K562 (cell line): ENCODE data around the gene ISG20L2. TPM values are rescaled to one million over a fixed set of nuclear protein-coding genes. Genes with fewer than 3 reads are reported as not detected.
A peak's percentile ranks its signal among the peaks of the same experiment; 100 is the strongest.

Experiments
- ATAC-seq: fragments of 200-7000 bp; cut with Tn5 transposase; 3 replicates; pipeline ENCODE4 v1.9.1; 2020; ENCODE audit warnings: moderate library complexity
- BruUV-seq: library from RNA; stranded (reverse); fragments of 400-500 nt; replicated peaks from 2 replicates; lab custom pipeline; 2021; lab: Mats Ljungman, UMichigan
- CTCF ChIA-PET: fragments of 300-600 bp; formaldehyde crosslinking; extraction: SDS; loops from one replicate; lab custom pipeline; 2021; ENCODE audit warnings: low intra/inter-chr PET ratio; lab: Yijun Ruan, JAX
- POLR2A ChIA-PET: fragments of 300-600, 350-650 bp; sonication (Branson Sonifier 250); formaldehyde crosslinking; extraction: SDS; loops from one replicate; lab custom pipeline; 2021; ENCODE audit warnings: antibody characterized with exemption, inconsistent platforms; lab: Yijun Ruan, JAX
- DNase-seq, 4 experiments: peaks; one replicate each; pipeline versions ENCODE4 v3.0.0 to v3.0.0-alpha.2; 2011 to 2018; ENCODE audit warnings: low spot score in 3 of 4, mixed read lengths in 3 of 4; ENCODE audit errors: extremely low read depth in 1 of 4
- FAIRE-seq: peaks from 2 replicates; lab custom pipeline; 2011; peaks lifted over from hg19 to GRCh38; lab: Jason Lieb, UNC
- H2AFZ ChIP-seq: 2 replicates; pipeline ENCODE4 v1.6.0; 2011; ENCODE audit warnings: low read depth, low read length, control low read depth, inconsistent platforms
- H3K27ac ChIP-seq: fragments of 200-600 bp; 3 replicates; pipeline ENCODE4 v1.8.0; 2011; ENCODE audit warnings: low read depth, mild to moderate bottlenecking, control low read depth, inconsistent platforms, low read length, moderate library complexity, mixed read lengths; ENCODE audit errors: extremely low read depth
- H3K27me3 ChIP-seq, 2 experiments: fragments of 300-600 bp in 1 of 2; 2 replicates in 1 of 2; 3 replicates in 1 of 2; pipeline versions ENCODE4 v1.6.0 to v1.8.0; 2011; ENCODE audit warnings: inconsistent platforms in 2 of 2, low read length in 2 of 2, mild to moderate bottlenecking in 1 of 2, mixed read lengths in 1 of 2, moderate library complexity in 1 of 2; ENCODE audit not compliant: control insufficient read depth in 2 of 2, insufficient read depth in 2 of 2
- H3K36me3 ChIP-seq: fragments of 300-600 bp; 3 replicates; pipeline ENCODE4 v1.8.0; 2011; ENCODE audit warnings: mild to moderate bottlenecking, low read length, inconsistent platforms; ENCODE audit not compliant: control insufficient read depth, insufficient read depth
- H3K4me1 ChIP-seq, 2 experiments: fragments of 200-600 bp in 1 of 2; replicated peaks in 1 of 2; 2 replicates in 1 of 2; 3 replicates in 1 of 2; pipeline versions ENCODE4 v1.5.1 to v1.8.0; 2011; ENCODE audit warnings: inconsistent platforms in 2 of 2, low read length in 2 of 2, mild to moderate bottlenecking in 1 of 2, mixed read lengths in 1 of 2, moderate library complexity in 1 of 2; ENCODE audit not compliant: control insufficient read depth in 2 of 2, insufficient read depth in 2 of 2
- H3K4me2 ChIP-seq: 2 replicates; pipeline ENCODE4 v1.6.1; 2011; ENCODE audit warnings: low read length, control low read depth, inconsistent platforms, mixed read lengths; ENCODE audit not compliant: insufficient read depth
- H3K4me3 ChIP-seq: fragments of 200-600 bp; sonication (generic), shearing (Covaris generic); 2 replicates; pipeline ENCODE4 v1.5.1; 2016; ENCODE audit warnings: control low read depth, inconsistent platforms
- H3K79me2 ChIP-seq: fragments of 200-600 bp; 3 replicates; pipeline ENCODE4 v1.8.0; 2011; ENCODE audit warnings: low read length, inconsistent platforms; ENCODE audit not compliant: control insufficient read depth, insufficient read depth
- H3K9ac ChIP-seq, 2 experiments: 2 replicates each; pipeline versions ENCODE4 v1.6.0 to v1.6.1; 2011; ENCODE audit warnings: low read depth in 2 of 2, low read length in 2 of 2, control low read depth in 1 of 2, inconsistent platforms in 1 of 2, mild to moderate bottlenecking in 1 of 2, mixed read lengths in 1 of 2; ENCODE audit not compliant: insufficient read depth in 1 of 2
- H3K9me1 ChIP-seq: one replicate; pipeline ENCODE4 v1.6.0; 2011; ENCODE audit warnings: inconsistent platforms, mild to moderate bottlenecking, low read length, moderate library complexity; ENCODE audit not compliant: control insufficient read depth, insufficient read depth
- H3K9me3 ChIP-seq: replicated peaks from 2 replicates; pipeline ENCODE4 v1.5.1; 2011; ENCODE audit warnings: low read depth, low read length, inconsistent platforms; ENCODE audit not compliant: control insufficient read depth, insufficient read depth
- H4K20me1 ChIP-seq: replicated peaks from 2 replicates; pipeline ENCODE4 v1.6.1; 2011; ENCODE audit warnings: low read length, inconsistent platforms, mixed read lengths; ENCODE audit not compliant: control insufficient read depth, insufficient read depth
- CBFA2T2 ChIP-seq: fragments of 450-650 bp; conservative IDR thresholded peaks from 2 replicates; pipeline ENCODE4 v1.6.1; 2017; ENCODE audit warnings: mild to moderate bottlenecking
- CBFA2T3 ChIP-seq: fragments of 450-650 bp; IDR thresholded peaks from 2 replicates; pipeline ENCODE4 v1.6.1; 2017
- WGBS: fragments of 100-300 bp; shearing (Covaris generic); methylation state at CpG from one replicate; pipeline ENCODE4 v1.1.6; 2016; ENCODE audit warnings: low coverage, mixed read lengths; ENCODE audit not compliant: insufficient coverage; ENCODE audit errors: missing lambda C conversion rate; 5-methylcytosine and 5-hydroxymethylcytosine counted together
- in situ Hi-C: fragments of 300-500 bp; cut with MboI; formaldehyde crosslinking; loops from 4 replicates; pipeline ENCODE4 v1.15.0; 2018; ENCODE audit warnings: inconsistent platforms, mixed read lengths
- intact Hi-C: fragments of 100-400 bp; cut with micrococcal nuclease; formaldehyde crosslinking; loops from 2 replicates; pipeline ENCODE4 v1.14.2; 2022
- polyA plus RNA-seq, 8 experiments: library from polyadenylated mRNA; depleted of rRNA in 4 of 8; stranded (reverse) in 5 of 8; unstranded in 3 of 8; fragments of >200 nt; fragmentation: Nextera tagmentation in 2 of 8; fragmentation: Illumina TruSeq in 1 of 8; extraction: Ambion mirVana in 2 of 8; extraction: Trizol in 1 of 8; gene quantifications; 2 replicates each; pipeline versions ENCODE4 v1.2.1 to v1.2.3, GENCODE V29; 2011 to 2014; ENCODE audit warnings: inconsistent platforms in 1 of 8, missing spikeins in 1 of 8
- total RNA-seq, 7 experiments: library from RNA; depleted of rRNA in 6 of 7; stranded (reverse); fragments of >200 nt in 6 of 7; fragmentation: Illumina TruSeq in 2 of 7; extraction: Trizol in 2 of 7; gene quantifications; 2 replicates each; pipeline versions ENCODE4 v1.2.1 to v1.2.3, GENCODE V29; 2011 to 2021; ENCODE audit warnings: low replicate concordance in 1 of 7
- TF ChIP-seq, protein P1 (sequence below): sonication (generic); formaldehyde crosslinking; IDR thresholded peaks from 2 replicates; pipeline ENCODE4 v1.9.0; 2022; ENCODE audit warnings: mild to moderate bottlenecking, missing genetic modification reagents
- TF ChIP-seq, protein P2 (sequence below): conservative IDR thresholded peaks from 2 replicates; pipeline ENCODE4 v1.6.1; 2011; ENCODE audit warnings: low read depth, mild to moderate bottlenecking, low read length; ENCODE audit not compliant: control insufficient read depth
- TF ChIP-seq, protein P3 (sequence below): sonication (generic); formaldehyde crosslinking; IDR thresholded peaks from 2 replicates; pipeline ENCODE4 v1.8.0; 2022; ENCODE audit warnings: missing genetic modification reagents, mild to moderate bottlenecking, moderate library complexity, borderline replicate concordance

Gene ISG20L2
- total and polyA plus RNA-seq, 9 of the 15 experiments (the other 6 are each of a cell fraction or from before 2014, with no cell fraction given) = 21.3 to 130 (median 50.3) TPM

DNA sequence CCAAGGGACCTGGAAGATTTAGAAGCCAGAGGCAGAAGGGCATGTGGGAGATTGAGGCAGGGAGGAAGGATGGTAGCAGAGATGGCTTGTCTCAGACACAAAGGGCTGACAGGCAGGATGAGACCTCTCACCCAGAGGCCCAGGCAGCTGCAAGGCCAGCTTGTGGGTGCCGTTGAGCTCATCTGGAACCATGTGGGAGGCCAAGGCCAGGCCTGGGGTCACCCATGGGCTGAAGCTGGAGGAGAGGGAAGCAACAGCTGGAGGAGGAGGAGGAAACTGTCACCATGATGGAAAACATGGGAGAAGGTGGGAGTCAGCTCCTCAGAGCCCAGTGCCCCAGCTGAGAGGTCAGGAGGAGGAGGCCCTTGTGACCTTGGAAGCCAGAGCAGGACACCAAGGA, 29.6 kb downstream of the ISG20L2 start:
- Histone ChIP-seq H3K4me1 (peaks cover 15 to 25% of the 10 kb centered on the region in 2 experiments), H3K79me2 (no peaks in the 10 kb centered on the region), H3K4me3 (no peak overlapping the region), H3K9ac (peak overlapping the region in 1 of 2 experiments; percentile 86; a peak in 2 of 4 replicates)
- in situ Hi-C loops = no loop called here
- 13% methylated on average over 1 of the region's 1 CpG for WGBS
- CTCF ChIA-PET = no interaction called here
- TF ChIP-seq, protein P1, sequence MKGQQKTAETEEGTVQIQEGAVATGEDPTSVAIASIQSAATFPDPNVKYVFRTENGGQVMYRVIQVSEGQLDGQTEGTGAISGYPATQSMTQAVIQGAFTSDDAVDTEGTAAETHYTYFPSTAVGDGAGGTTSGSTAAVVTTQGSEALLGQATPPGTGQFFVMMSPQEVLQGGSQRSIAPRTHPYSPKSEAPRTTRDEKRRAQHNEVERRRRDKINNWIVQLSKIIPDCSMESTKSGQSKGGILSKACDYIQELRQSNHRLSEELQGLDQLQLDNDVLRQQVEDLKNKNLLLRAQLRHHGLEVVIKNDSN (CRISPR knock-in tag) = peak; percentile 12; the same call in 1 of the 2 replicates
- peak; percentile 10; the same call in 1 of the 2 replicates for TF ChIP-seq CBFA2T2
- TF ChIP-seq CBFA2T3 = 0 out of 2 replicates have a peak, but pooled peaks have one; percentile 24
- TF ChIP-seq, protein P2, sequence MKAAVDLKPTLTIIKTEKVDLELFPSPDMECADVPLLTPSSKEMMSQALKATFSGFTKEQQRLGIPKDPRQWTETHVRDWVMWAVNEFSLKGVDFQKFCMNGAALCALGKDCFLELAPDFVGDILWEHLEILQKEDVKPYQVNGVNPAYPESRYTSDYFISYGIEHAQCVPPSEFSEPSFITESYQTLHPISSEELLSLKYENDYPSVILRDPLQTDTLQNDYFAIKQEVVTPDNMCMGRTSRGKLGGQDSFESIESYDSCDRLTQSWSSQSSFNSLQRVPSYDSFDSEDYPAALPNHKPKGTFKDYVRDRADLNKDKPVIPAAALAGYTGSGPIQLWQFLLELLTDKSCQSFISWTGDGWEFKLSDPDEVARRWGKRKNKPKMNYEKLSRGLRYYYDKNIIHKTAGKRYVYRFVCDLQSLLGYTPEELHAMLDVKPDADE = no peak
- TF ChIP-seq, protein P3, sequence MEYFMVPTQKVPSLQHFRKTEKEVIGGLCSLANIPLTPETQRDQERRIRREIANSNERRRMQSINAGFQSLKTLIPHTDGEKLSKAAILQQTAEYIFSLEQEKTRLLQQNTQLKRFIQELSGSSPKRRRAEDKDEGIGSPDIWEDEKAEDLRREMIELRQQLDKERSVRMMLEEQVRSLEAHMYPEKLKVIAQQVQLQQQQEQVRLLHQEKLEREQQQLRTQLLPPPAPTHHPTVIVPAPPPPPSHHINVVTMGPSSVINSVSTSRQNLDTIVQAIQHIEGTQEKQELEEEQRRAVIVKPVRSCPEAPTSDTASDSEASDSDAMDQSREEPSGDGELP (CRISPR knock-in tag) = peak; percentile 24; the same call in 1 of the 2 replicates
- TF ChIP-seq, all 486 proteins: peak for 4
- H3K27ac ChIP-seq = no peak overlapping the region
- H3K4me2 ChIP-seq = no peak overlapping the region
- H3K9me1 ChIP-seq = no peaks in the 10 kb centered on the region
- BruUV-seq = no TSS peak
- POLR2A ChIA-PET = interaction anchor here (0.6 to 1.1 kb wide), 4 partner anchors 8 to 139 kb away, joined by 3 read pairs; partner anchors contain the start of gene METTL25B
- ATAC-seq (no peak), DNase-seq (no peak), FAIRE-seq (no peak)
- H3K9me3 ChIP-seq = no peaks in the 10 kb centered on the region
- H2AFZ ChIP-seq = no peak overlapping the region
- H3K27me3 ChIP-seq = no peaks in the 10 kb centered on the region
- intact Hi-C loops = no loop called here
- no peaks in the 10 kb centered on the region for H3K36me3 ChIP-seq
- no peaks in the 10 kb centered on the region for H4K20me1 ChIP-seq
